Omental fat pad (tissue), 4 donors: ENCODE measurements around the gene DNM3. TPM values are rescaled to one million over a fixed set of nuclear protein-coding genes. Genes with fewer than 3 reads are reported as not detected.

Experiments
- ATAC-seq: fragments of 150-250 bp; one replicate; pipeline ENCODE4 v1.9.1; 2016; ENCODE audit warnings: mild to moderate bottlenecking, moderate library complexity; ENCODE audit not compliant: low FRiP score
- DNase-seq: peaks from one replicate; pipeline ENCODE4 v3.0.0-alpha.2; 2019; ENCODE audit warnings: low spot score
- total RNA-seq, 4 donors: library from RNA; depleted of rRNA; stranded (reverse); fragments of >200 nt; gene quantifications; one replicate each; pipeline ENCODE4 v1.1.0, GENCODE V29; 2016
- TF ChIP-seq, protein P1 (sequence below), 3 donors: fragments of 450-650 bp; IDR thresholded peaks; one replicate each; pipeline ENCODE4 v1.5.1; 2016 to 2017; ENCODE audit warnings: antibody characterized with exemption in 3 of 3, mild to moderate bottlenecking in 3 of 3, moderate library complexity in 2 of 3

The DNM3 gene
- total RNA-seq, 4 donors from 2014 or later: 2.9 to 15.8 (median 5.5) TPM

DNA sequence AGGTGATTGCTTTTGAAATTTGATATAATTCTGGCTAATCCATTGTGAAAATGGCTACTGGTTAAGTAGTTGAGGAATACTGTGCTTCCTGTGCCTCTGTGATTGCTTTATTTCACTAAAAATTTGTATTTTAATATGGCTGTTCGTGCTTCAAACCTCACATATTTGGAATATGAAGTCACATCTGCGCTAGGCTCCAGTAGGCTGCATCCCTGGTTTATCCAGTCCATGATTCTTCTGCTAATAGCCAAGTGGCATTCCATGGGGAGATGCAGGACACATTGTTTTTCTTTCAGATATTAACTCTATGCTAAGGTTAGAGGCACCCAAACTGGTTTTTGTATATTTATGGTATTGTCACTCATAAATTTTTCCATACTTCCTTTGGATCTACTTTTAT, 25.9 kb downstream of the DNM3 start:
- ATAC-seq: no peak

DNA sequence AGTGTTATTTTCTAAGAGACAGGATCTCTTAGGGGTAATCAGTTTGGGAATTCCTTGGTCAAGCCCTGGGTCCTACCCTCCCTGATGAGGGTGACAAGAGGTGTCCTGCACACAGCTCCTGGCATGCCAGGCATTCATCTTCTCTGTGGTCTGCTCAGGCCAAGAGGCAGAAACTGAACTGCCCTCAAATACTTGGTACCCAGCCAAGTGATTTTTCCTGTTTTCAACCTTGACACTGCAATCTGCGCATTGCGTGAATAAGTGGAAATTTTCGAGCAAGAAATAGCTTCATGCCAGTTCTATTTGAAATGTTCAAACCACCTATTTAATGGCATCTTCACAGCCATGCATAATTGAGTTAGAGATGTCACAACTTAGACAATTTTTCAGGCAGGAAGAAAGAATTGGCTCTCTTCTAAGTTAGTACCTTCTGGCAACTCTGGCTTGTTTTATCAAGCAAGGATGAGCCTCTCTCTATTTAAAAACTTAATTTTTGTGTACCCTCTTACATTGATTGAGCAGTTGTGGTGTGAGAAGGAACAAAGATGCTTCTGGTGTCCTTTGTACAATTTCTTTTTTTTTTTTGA, 27.0 kb downstream of the DNM3 start:
- ATAC-seq (no peak), DNase-seq (no peak)
- TF ChIP-seq, protein P1, sequence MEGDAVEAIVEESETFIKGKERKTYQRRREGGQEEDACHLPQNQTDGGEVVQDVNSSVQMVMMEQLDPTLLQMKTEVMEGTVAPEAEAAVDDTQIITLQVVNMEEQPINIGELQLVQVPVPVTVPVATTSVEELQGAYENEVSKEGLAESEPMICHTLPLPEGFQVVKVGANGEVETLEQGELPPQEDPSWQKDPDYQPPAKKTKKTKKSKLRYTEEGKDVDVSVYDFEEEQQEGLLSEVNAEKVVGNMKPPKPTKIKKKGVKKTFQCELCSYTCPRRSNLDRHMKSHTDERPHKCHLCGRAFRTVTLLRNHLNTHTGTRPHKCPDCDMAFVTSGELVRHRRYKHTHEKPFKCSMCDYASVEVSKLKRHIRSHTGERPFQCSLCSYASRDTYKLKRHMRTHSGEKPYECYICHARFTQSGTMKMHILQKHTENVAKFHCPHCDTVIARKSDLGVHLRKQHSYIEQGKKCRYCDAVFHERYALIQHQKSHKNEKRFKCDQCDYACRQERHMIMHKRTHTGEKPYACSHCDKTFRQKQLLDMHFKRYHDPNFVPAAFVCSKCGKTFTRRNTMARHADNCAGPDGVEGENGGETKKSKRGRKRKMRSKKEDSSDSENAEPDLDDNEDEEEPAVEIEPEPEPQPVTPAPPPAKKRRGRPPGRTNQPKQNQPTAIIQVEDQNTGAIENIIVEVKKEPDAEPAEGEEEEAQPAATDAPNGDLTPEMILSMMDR (IDR thresholded peaks at IDR 0.05): no peak

More for the DNA sequence above, 25.9 kb downstream of the DNM3 start:
- TF ChIP-seq, protein P1 (IDR thresholded peaks at IDR 0.05): no peak
- DNase-seq: no peak

DNA sequence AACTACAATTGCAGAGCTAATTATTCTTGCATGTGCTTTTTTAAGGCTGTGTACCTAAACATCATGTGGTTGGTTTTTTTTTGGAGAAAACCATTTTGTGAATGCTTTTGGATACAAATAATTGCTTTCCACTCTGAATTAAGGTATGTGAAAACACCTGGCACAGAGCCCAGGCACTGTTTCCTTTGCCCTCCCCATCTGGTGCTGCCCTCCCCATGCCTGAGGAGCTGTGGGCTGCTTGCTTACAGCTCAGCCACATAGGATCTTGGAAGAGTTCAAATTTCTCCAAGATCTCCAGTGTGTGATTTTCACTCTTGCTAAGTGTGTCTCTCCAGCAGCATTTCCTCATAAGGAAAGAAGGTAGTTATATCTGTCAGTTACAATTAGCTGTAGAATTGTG, 27.8 kb downstream of the DNM3 start:
- DNase-seq (no peak), ATAC-seq (no peak)
- TF ChIP-seq, protein P1 (IDR thresholded peaks at IDR 0.05): no peak

DNA sequence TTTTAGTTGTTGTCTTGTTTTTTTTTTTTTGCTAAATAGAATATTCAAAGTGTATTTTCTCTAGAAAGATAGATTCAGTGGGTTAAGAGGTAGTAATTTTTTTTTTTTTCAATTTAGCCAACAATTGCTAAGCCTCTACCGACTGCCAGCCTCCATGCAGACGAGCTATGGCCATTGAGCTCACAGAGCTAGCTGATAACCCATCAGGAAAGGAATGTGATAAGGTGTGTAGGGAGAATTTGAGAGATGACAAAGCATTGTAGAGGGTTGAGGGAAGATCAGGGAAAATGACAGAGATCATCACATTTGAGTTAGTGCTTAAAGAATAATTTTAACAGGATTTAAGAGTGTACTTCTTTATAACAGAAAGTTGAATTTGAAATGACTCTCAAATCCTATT, 30.6 kb downstream of the DNM3 start:
- TF ChIP-seq, protein P1 (IDR thresholded peaks at IDR 0.05): no peak
- ATAC-seq: no peak
- DNase-seq: no peak

DNA sequence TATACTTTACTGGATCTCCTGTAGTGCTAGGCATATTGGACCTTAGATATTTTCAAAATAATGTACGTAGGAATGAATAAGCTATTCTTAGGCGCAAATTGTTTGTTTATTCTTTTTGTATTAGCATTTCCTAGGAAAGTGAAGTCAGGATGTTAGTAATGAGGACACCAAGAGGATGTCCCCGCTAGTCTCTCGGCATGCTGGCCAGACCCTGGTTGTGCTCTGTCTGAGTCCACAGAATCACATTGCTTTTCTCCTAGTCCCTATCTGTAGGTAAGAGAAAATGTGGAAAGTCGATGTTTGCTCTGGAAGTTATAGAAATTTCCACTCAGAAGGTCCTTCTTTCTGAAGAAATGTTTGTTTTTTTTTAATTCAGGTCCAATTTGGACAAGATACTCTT, 31.1 kb downstream of the DNM3 start:
- TF ChIP-seq, protein P1 (IDR thresholded peaks at IDR 0.05): no peak
- ATAC-seq (no peak), DNase-seq (no peak)

DNA sequence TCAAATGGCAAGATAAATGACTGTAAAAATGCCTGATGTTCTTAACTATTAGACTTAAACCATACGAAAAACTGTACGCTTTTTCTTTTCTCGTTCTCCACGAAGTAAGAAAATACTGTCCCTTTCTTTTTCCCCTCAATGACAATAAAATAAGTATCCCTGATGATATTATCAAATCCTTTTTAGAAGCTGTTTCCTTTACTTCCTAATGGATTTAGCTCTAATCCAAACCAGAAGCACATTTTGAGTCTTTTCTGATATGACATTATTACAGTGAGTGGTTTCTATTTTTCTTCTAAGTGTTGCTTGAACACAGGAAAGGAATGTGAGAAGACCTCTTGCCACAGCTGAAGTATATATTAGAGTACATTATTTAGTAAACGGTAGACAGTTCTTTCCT, 32.4 kb downstream of the DNM3 start:
- DNase-seq: no peak
- ATAC-seq: no peak
- TF ChIP-seq, protein P1 (IDR thresholded peaks at IDR 0.05): no peak

DNA sequence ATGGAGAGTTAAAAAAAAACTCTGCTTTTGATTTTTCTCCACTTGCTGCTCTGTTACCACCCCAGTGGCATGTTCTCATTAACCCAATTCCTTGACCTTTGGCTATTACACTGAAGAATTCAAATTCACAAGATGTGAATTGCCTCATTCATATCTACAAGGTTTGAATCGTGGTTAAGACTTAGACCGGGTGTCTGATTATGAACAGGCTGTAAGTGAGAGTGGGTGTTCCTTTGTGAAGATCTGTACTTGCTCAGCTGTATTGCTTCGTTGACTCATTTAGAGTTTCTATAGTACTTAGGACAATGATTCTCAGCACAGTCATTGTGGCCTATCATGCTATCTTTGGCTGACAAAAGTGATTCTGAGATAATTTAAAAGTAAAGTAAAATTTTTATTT, 36.4 kb downstream of the DNM3 start:
- no peak for ATAC-seq
- TF ChIP-seq, protein P1 (IDR thresholded peaks at IDR 0.05): no peak
- DNase-seq: no peak
